GF-D8 (cell line): ENCODE measurements around the gene ADSL.
A peak's percentile ranks its signal among the peaks of the same experiment; 100 is the strongest.

ENCODE experiments used
- DNase-seq: peaks from one replicate; lab custom pipeline; 2025; lab: John Stamatoyannopoulos, UW

The ADSL gene

GRCh38 chr22:40418366-40419201, 72.3 kb downstream of the ADSL start:
- no peak for DNase-seq

GRCh38 chr22:40419718-40420117, 73.4 kb downstream of the ADSL start:
- DNase-seq: no peak

GRCh38 chr22:40420341-40421081, 74.2 kb downstream of the ADSL start:
- no peak for DNase-seq

GRCh38 chr22:40421082-40421350, 74.7 kb downstream of the ADSL start:
- DNase-seq: no peak

GRCh38 chr22:40421941-40422340, 75.6 kb downstream of the ADSL start:
- DNase-seq: no peak

GRCh38 chr22:40422558-40423309, 76.4 kb downstream of the ADSL start:
- no peak for DNase-seq

- DNase-seq: no peak
Observed at GRCh38 chr22:40423310-40423688, 77.0 kb downstream of the ADSL start.

- no peak for DNase-seq
Observed at GRCh38 chr22:40423882-40424640, 77.8 kb downstream of the ADSL start.

- DNase-seq: no peak
Observed at GRCh38 chr22:40425082-40425481, 78.8 kb downstream of the ADSL start.

- no peak for DNase-seq
Observed at GRCh38 chr22:40426594-40427333, 80.5 kb downstream of the ADSL start.

GRCh38 chr22:40428796-40429195, 82.5 kb downstream of the ADSL start:
- DNase-seq: no peak

GRCh38 chr22:40429481-40429880, 83.2 kb downstream of the ADSL start:
- DNase-seq: no peak

GRCh38 chr22:40430991-40431390, 84.7 kb downstream of the ADSL start:
- DNase-seq: no peak

- DNase-seq: peak; percentile 9
Observed at GRCh38 chr22:40432157-40432556, 85.9 kb downstream of the ADSL start.

GRCh38 chr22:40432625-40433024, 86.3 kb downstream of the ADSL start:
- no peak for DNase-seq

GRCh38 chr22:40433416-40434090, 87.3 kb downstream of the ADSL start:
- DNase-seq: no peak

- no peak for DNase-seq
Observed at GRCh38 chr22:40434106-40434505, 87.8 kb downstream of the ADSL start.

GRCh38 chr22:40434745-40435144, 88.4 kb downstream of the ADSL start:
- no peak for DNase-seq

- peak; percentile 81 for DNase-seq
Observed at GRCh38 chr22:40436505-40437431, 90.5 kb downstream of the ADSL start.
